Gastrocnemius medialis (tissue), 4 donors: ENCODE measurements around the gene TIMM21.

Experiments
- CTCF ChIP-seq, 5 experiments: fragments of 450-650 bp in 3 of 5; fragments of 200-600 bp in 2 of 5; sonication (generic) in 2 of 5; IDR thresholded peaks in 4 of 5; conservative IDR thresholded peaks in 1 of 5; 1 replicate in 4 of 5; 2 replicates in 1 of 5; pipeline ENCODE4 v1.5.1; 2016 to 2019; ENCODE audit warnings: antibody characterized with exemption in 5 of 5, mild to moderate bottlenecking in 3 of 5, moderate library complexity in 3 of 5
- POLR2A ChIP-seq, 2 donors: fragments of 450-650 bp; IDR thresholded peaks; one replicate each; pipeline ENCODE4 v1.6.1; 2017; ENCODE audit warnings: antibody characterized with exemption in 2 of 2, mild to moderate bottlenecking in 2 of 2, moderate library complexity in 2 of 2

GRCh38 chr18:74146756-74147155 lies 1.6 kb upstream of the TIMM21 start:
- no peak for TF ChIP-seq CTCF (IDR thresholded peaks at IDR 0.05 in 4 of 5, conservative IDR thresholded peaks at IDR 0.05 in 1 of 5)
- TF ChIP-seq POLR2A (IDR thresholded peaks at IDR 0.05), result no peak
